ENCODE data around the gene TUBGCP6. TPM values are rescaled to one million over a fixed set of nuclear protein-coding genes. Genes with fewer than 3 reads are reported as not detected.

Gene TUBGCP6
- total RNA-seq, 1 experiment from 2014 or later, result 38.6 TPM

DNA sequence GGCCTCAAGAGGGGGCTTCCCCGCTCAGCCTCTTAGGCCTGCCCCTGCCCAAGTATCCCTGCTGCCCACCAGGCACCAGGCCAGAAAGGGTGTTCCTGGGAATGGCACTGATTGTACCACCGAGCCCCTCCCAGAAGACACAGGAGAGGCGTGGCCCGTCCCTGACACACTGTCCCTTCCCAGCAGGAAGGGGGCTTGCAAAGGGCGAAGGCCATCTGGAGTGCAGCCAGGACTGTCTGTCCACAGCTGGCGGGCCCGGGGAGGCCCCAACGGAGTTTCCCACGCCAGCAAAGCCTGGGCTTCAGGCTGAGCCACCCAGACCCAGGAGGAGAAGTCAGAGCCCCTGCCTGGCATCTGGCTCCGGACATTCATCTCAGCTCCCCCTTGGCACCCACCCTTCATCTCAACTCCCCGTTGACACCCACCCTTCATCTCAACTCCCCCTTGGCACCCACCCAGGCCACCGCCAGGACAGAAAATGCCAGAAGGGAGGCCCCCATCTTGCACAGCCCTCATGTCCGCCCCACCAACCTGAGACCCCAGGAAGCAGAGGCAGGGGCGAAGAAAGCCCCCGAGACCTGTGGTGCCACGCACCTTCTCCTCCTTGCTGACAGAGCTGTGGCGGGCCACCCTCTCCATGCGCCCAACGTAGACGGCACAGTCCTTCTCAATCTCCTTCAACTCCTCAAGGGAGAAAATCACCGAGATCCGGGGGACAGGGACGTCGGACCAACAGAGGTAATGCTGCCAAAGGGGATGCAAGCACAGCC lies 19.4 kb downstream of the TUBGCP6 start:
- RAD21 ChIA-PET (ENCODE audit: low non-redundant PET in 1 of 2, low total read pairs in 2 of 2, uncharacterized antibody in 2 of 2, unreplicated experiment in 2 of 2), result no interaction called here
- CTCF ChIA-PET, result interaction anchor here (0.6 kb wide), 1 partner anchor 35 kb away, joined by 3 read pairs; no protein-coding TSS in a partner anchor
- ATAC-seq, result no peak

More for the DNA sequence above, 19.4 kb downstream of the TUBGCP6 start:
- H3K4me2 ChIP-seq (ENCODE audit: low read length), result no peak overlapping the region
- no peak overlapping the region for H3K9ac ChIP-seq (ENCODE audit: low read length)
- intact Hi-C loops (cut with micrococcal nuclease), result no loop called here
- H4K20me1 ChIP-seq (ENCODE audit: insufficient read depth), result no peaks in the 10 kb centered on the region
- no peaks in the 10 kb centered on the region for H3K4me1 ChIP-seq (ENCODE audit: control insufficient read depth in 1 of 2, insufficient read depth in 2 of 2, low read length in 2 of 2)
- H3K27ac ChIP-seq (ENCODE audit: low read depth, low read length), result no peak overlapping the region
- no peaks in the 10 kb centered on the region for H3K27me3 ChIP-seq (ENCODE audit: insufficient read depth, low read length)
- no TSS peak for BruUV-seq (replicated peaks)
- no peaks in the 10 kb centered on the region for H3K9me2 ChIP-seq (ENCODE audit: insufficient read depth)
- POLR2A ChIA-PET, result no interaction called here
- no peak for DNase-seq (ENCODE audit: low read depth, low spot score)
- no peaks in the 10 kb centered on the region for H3K9me3 ChIP-seq (ENCODE audit: control insufficient read depth in 1 of 2, insufficient read depth in 1 of 2, low read depth in 1 of 2, low read length in 2 of 2)
- TF ChIP-seq ZFX (IDR thresholded peaks at IDR 0.05), result no peak
- no peak for TF ChIP-seq FOSL1 (IDR thresholded peaks at IDR 0.05; ENCODE audit: low read depth)
- TF ChIP-seq, protein P1, sequence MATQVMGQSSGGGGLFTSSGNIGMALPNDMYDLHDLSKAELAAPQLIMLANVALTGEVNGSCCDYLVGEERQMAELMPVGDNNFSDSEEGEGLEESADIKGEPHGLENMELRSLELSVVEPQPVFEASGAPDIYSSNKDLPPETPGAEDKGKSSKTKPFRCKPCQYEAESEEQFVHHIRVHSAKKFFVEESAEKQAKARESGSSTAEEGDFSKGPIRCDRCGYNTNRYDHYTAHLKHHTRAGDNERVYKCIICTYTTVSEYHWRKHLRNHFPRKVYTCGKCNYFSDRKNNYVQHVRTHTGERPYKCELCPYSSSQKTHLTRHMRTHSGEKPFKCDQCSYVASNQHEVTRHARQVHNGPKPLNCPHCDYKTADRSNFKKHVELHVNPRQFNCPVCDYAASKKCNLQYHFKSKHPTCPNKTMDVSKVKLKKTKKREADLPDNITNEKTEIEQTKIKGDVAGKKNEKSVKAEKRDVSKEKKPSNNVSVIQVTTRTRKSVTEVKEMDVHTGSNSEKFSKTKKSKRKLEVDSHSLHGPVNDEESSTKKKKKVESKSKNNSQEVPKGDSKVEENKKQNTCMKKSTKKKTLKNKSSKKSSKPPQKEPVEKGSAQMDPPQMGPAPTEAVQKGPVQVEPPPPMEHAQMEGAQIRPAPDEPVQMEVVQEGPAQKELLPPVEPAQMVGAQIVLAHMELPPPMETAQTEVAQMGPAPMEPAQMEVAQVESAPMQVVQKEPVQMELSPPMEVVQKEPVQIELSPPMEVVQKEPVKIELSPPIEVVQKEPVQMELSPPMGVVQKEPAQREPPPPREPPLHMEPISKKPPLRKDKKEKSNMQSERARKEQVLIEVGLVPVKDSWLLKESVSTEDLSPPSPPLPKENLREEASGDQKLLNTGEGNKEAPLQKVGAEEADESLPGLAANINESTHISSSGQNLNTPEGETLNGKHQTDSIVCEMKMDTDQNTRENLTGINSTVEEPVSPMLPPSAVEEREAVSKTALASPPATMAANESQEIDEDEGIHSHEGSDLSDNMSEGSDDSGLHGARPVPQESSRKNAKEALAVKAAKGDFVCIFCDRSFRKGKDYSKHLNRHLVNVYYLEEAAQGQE (IDR thresholded peaks at IDR 0.05; ENCODE audit: low read depth), result no peak
- H2AFZ ChIP-seq (ENCODE audit: low read depth, low read length, poor library complexity, severe bottlenecking), result no peak overlapping the region
- no peak overlapping the region for H3K4me3 ChIP-seq (replicated peaks in 1 of 2; ENCODE audit: low read depth in 1 of 2, low read length in 2 of 2)
- peaks cover 17 to 29% of the 10 kb centered on the region in 2 experiments; a peak in 3 of 4 replicates for H3K36me3 ChIP-seq (ENCODE audit: control insufficient read depth in 1 of 2, insufficient read depth in 2 of 2, low read length in 2 of 2)
- H3K79me2 ChIP-seq (ENCODE audit: insufficient read depth, low read length), result peaks cover 6% of the 10 kb centered on the region; the same call in 1 of the 2 replicates

Measured in HCT116 (cell line).